Superior temporal gyrus (tissue), 1 donor: ENCODE measurements around the gene WFS1.

Experiments
- DNase-seq: peaks from one replicate; pipeline ENCODE4 v3.0.0-alpha.2; 2016; ENCODE audit errors: extremely low spot score

The WFS1 gene

DNA sequence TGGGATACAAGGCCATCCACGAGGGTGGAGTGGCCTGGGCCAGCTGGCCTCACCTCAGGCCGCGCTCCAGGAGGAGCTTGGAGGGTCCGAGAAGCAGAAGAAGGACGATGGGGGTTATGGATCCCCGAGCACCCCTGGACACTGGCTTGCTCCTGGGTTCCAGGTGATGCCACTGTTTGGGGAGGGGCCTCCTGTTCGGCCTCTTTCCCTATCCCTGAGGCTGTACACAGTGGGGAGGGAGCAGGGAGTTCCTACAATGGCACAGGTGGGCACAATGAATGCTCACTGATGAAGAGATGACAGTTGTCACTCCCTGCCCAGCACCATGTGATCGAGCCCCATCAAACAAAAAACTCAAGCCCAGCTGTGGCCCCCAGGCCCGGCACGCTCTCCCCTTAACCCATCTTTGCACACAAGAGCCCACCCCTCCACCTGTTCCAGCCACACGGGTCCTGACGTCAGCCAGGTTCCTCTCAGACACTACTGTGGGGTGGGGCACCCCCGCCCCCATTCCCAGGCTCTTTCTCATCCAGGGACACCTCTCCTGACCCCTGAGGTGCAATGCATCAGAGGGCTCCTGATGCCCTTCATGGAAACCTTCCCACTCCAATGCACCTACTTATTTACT, 70.3 kb downstream of the WFS1 start:
- DNase-seq = no peak

GRCh38 chr4:6340446-6341015, 70.9 kb downstream of the WFS1 start:
- DNase-seq = no peak

GRCh38 chr4:6341696-6342095, 72.0 kb downstream of the WFS1 start:
- peak; percentile 41 for DNase-seq

DNA sequence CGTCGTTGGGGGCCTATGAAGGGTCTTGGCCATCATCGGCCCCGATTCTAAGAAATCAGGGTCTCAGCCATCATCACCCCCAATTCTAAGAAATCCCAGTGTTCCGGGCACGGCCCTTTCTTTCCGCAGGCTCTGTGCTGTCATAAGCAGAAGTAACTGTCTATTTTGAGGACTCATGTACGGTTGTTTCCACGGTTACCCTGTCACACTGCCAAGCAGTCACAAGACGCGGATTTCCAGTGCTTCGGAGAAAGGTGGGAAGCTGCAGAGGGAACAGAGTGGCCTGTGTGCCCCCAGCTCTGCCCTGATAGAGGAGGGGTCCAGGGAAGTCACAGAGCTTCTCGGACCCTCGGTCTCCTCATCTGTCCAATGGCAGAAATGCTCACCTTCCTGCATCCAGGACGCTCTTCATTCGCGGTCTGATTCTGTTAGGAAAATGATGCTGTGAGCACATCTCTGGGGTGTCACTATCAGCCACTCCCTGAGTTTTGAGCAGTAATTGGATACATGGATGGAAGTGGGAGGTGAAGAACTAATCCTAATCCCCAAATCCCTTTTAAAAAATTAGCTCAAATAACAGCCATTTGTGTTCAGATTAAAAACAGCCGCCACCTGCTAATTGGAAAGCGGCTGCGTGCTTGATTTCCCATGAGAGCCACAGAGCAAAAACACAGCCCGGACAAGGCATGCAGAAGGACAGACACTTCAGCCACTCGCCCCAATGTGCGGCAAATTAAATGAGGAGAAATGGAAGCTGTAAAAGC, 73.1 kb downstream of the WFS1 start:
- peak; percentile 80 for DNase-seq

DNA sequence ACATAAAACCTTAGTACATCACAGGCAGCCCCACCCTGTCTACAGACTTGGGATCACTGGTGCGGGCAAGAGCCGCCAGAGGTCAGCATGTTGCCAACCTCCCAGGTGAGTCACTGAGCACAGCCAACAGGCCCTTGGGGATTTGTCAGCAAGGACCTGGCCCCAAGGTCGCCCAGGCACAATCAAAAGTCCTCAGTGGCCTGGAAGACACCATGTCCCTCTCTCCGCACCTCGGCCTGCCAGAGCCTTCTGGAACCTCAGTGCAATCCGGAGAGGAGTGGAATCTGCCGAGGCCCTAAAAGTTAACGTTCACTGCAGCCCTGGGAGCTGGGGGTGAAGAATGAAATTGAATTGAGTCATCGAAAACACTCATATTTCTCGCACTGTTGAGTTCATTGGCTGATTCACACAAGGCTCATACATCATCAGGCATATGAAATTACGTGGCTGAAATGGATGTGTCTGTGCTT, 74.3 kb downstream of the WFS1 start:
- DNase-seq = peak; percentile 49

DNA sequence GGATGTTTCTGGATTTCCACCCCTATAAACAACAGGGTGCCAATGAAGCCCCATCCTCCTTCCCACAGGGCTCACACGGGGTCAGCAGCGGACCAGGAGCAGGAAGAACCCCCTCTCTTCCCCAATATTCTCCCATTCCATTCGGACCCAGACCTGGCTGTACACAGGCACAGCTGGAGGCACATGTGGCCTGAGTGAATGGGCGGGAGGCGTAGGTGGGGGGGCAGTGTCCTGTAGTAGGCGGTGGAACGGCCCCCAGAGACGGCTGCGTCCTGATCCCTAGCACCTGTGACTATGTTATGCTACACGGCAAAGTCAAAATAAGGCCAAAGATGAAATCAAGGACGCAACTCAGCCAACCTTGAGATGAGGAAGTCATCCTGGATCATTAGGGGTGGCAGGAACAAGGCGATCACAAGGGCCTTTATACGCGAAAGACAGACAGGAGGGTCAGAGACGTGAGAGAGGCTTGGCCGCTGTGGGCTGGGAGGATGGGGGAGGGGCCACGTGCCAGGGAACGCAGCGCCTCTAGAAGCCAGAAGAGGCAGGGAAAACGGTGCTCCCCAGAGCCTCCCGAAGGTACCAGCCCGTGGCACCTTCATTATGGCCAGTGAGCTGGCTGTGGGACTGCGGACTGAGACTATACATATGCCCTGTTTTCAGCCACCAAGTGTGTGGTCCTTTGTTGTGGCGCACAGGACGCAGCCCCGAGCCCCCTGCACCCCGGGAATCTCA, 75.6 kb downstream of the WFS1 start:
- DNase-seq = no peak

- DNase-seq = no peak
These were observed 76.2 kb downstream of the WFS1 start for GRCh38 chr4:6345866-6346265.

GRCh38 chr4:6346373-6347110, 76.9 kb downstream of the WFS1 start:
- no peak for DNase-seq

DNA sequence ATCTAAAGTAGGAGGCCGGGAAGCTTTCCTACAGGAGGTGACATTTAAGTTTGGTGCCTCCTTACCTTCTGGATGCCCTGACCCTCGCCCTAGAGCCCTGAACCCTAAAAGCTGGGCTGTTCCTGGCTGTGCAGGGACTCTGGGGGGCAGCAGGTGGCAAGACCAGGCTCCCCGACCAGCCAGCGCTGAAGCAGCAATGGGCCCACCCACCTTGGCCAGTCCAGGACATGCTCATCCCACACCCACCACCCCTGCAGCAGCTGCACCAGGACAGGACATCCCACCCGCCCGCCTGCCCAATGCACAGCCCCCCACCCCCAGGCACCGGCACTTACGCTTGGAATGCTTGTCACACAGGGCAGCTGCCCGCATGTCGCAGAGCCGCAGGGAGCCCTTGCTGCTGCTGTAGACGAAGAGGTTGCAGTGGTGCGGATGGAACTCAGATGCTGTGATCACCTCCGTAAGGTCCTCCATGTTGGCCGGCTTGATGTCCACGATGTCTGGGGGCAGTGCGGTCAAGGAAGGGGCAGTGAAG, 77.9 kb downstream of the WFS1 start:
- DNase-seq = no peak

DNA sequence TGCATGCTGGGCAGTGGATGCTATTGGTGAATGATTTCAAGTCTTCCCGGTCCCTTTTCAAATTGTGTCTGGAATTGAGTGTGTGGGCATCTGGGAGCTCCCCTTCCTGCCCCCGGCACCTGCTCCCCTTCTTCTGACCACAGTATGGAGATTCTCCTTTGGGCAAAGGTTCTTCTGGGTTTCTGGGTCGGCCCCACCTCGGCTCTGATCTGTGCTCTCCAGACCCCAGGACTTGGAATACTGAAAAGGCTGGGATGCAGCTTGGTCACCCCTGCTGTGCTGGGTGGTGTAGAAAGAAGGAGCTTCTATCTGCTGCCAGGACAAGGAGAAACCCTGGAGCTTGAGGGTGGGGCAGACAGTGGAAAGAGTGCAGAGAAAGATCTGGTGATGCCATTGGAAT, 78.8 kb downstream of the WFS1 start:
- no peak for DNase-seq

DNA sequence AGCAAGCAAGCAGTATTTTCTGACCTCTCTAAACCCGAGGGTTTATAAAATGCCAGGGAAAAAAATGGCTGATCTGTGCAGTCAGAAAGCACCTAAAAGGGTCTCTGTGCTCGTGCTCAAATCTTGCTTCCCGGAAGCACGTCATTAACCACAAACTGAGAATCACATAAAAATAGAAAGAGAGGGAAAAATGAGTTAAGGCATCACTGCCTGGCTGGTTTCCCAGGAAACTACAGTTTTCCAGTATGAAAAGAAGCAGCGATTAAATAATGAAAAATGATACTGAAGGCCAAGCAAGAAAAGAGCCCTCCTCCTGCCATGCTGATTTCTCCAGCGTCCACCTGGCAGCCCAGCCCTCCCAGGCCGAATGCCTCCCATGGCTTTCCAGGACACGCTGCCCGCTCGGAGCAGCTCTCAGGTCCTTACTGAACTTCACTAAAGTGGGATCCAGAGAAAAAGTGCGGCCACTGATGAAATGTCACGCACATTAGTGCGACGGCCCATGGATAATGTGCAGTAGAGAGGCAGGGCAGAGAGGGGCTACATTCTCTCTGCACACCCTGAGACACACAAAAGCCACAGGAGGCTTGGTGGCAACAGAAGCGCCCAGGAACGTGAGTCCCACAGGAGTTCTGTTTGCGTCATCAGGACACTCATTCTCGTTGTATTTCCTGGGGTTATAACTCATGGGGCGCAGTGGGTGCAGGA, 80.4 kb downstream of the WFS1 start:
- DNase-seq = no peak

DNA sequence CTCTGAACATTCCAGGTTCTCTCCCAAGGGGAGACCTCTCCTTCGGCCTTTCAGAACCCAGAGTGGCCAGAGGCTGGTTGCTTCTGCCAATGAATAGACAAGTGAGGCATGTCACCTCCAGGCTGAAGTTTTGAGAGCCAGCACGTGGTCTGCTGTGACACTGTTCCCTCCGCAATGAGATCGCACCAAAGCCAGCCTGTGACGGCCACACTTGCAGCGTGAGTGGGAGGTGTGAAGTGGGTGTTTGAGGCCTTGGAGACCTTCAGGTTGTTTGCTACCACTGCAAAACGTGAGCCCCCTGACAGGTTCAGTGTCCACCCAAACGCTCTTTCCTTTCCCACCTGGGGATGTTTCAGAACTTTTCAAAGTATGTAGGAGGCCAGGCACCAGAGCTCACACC, 81.0 kb downstream of the WFS1 start:
- no peak for DNase-seq

GRCh38 chr4:6351246-6352000, 81.8 kb downstream of the WFS1 start:
- DNase-seq = no peak

GRCh38 chr4:6352031-6352692, 82.5 kb downstream of the WFS1 start:
- no peak for DNase-seq
